Measurements from ENCODE around the gene MLLT3. TPM values are rescaled to one million over a fixed set of nuclear protein-coding genes. Genes with fewer than 3 reads are reported as not detected.

Gene MLLT3
- total RNA-seq, 1 donor from 2014 or later: 8.8 TPM

DNA sequence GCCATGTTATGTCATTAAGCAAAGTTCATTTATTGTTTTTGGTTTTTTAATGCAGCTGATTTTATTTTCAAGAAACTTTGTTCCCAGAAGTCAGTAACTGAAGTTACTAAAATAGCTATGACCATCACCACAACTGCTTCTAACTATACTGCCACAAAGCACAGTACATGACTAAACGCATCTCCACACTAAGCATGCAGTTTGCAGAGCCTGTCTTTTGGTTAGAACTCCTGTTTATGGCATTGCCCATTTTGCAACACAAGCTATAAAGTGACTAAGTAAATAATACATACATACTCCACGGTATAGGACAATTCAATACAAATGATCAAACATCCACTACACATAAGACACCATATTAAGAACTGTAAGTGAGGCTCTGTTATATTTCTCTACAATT is 109.7 kb downstream of the MLLT3 start:
- TF ChIP-seq POLR2AphosphoS5 (IDR thresholded peaks at IDR 0.05; ENCODE audit: insufficient read depth in 1 of 2, low read depth in 1 of 2): no peak
- TF ChIP-seq, protein P1, sequence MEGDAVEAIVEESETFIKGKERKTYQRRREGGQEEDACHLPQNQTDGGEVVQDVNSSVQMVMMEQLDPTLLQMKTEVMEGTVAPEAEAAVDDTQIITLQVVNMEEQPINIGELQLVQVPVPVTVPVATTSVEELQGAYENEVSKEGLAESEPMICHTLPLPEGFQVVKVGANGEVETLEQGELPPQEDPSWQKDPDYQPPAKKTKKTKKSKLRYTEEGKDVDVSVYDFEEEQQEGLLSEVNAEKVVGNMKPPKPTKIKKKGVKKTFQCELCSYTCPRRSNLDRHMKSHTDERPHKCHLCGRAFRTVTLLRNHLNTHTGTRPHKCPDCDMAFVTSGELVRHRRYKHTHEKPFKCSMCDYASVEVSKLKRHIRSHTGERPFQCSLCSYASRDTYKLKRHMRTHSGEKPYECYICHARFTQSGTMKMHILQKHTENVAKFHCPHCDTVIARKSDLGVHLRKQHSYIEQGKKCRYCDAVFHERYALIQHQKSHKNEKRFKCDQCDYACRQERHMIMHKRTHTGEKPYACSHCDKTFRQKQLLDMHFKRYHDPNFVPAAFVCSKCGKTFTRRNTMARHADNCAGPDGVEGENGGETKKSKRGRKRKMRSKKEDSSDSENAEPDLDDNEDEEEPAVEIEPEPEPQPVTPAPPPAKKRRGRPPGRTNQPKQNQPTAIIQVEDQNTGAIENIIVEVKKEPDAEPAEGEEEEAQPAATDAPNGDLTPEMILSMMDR (IDR thresholded peaks at IDR 0.05): no peak
- TF ChIP-seq POLR2A (IDR thresholded peaks at IDR 0.05): no peak
- no peak for DNase-seq (ENCODE audit: extremely low spot score in 2 of 2)
- no peaks in the 10 kb centered on the region for H3K27me3 ChIP-seq
- no peaks in the 10 kb centered on the region for H3K36me3 ChIP-seq
- no peak overlapping the region for H3K4me3 ChIP-seq
- H3K27ac ChIP-seq: no peak overlapping the region
- H3K4me1 ChIP-seq: peaks cover 34% of the 10 kb centered on the region
- intact Hi-C loops (cut with DNase I): no loop called here
- no peaks in the 10 kb centered on the region for H3K9me3 ChIP-seq

DNA sequence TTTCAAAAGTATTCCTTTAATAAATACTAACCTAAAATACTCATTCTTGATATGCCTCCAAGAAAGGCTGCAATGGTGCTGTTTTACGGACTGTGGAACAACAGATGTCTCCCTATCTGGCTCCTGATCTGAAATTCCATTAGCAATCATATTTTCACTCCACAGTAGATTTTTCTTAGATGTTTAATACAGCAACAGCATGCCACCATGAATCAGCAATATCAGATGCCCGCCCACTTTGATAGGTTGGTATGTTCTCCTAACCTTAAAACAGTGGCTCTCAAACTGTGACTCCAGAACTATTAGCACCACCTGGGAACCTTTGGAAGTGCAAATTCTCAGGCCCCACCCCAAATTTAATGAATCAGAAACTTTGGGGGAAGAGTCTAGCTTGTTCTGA is 110.2 kb downstream of the MLLT3 start:
- TF ChIP-seq POLR2A (IDR thresholded peaks at IDR 0.05): no peak
- TF ChIP-seq, protein P1 (IDR thresholded peaks at IDR 0.05): no peak
- no peak for TF ChIP-seq POLR2AphosphoS5 (IDR thresholded peaks at IDR 0.05; ENCODE audit: insufficient read depth in 1 of 2, low read depth in 1 of 2)
- peaks cover 35% of the 10 kb centered on the region for H3K4me1 ChIP-seq
- H3K4me3 ChIP-seq: no peak overlapping the region
- H3K27ac ChIP-seq: no peak overlapping the region
- intact Hi-C loops (cut with DNase I): no loop called here
- no peaks in the 10 kb centered on the region for H3K9me3 ChIP-seq
- H3K36me3 ChIP-seq: no peaks in the 10 kb centered on the region
- DNase-seq (ENCODE audit: extremely low spot score in 2 of 2): no peak
- no peaks in the 10 kb centered on the region for H3K27me3 ChIP-seq

DNA sequence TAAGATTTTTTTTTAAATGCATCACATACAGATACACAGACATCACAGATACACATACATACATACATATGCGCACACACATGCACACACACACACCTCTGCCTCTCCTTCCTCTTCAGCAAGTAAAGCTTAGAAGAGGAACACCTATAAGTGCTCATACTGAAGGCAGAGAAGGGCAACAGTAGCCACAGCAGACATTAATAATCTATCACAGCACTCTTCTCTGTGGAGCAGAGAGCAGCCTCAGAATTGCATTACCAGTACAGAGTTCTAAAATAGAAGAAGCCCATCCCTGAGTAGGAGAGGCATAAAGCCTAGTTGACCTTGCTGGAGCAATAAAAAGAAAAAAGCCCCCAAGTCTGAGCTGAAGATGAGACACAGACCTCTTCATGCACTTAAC is 110.6 kb downstream of the MLLT3 start:
- H3K27me3 ChIP-seq: no peaks in the 10 kb centered on the region
- H3K4me3 ChIP-seq: no peak overlapping the region
- H3K4me1 ChIP-seq: peaks cover 35% of the 10 kb centered on the region
- TF ChIP-seq POLR2A (IDR thresholded peaks at IDR 0.05): no peak
- TF ChIP-seq, protein P1 (IDR thresholded peaks at IDR 0.05): no peak
- no peak for TF ChIP-seq POLR2AphosphoS5 (IDR thresholded peaks at IDR 0.05; ENCODE audit: insufficient read depth in 1 of 2, low read depth in 1 of 2)
- no peak for DNase-seq (ENCODE audit: extremely low spot score in 2 of 2)
- H3K9me3 ChIP-seq: no peaks in the 10 kb centered on the region
- H3K27ac ChIP-seq: no peak overlapping the region
- intact Hi-C loops (cut with DNase I): no loop called here
- H3K36me3 ChIP-seq: no peaks in the 10 kb centered on the region

DNA sequence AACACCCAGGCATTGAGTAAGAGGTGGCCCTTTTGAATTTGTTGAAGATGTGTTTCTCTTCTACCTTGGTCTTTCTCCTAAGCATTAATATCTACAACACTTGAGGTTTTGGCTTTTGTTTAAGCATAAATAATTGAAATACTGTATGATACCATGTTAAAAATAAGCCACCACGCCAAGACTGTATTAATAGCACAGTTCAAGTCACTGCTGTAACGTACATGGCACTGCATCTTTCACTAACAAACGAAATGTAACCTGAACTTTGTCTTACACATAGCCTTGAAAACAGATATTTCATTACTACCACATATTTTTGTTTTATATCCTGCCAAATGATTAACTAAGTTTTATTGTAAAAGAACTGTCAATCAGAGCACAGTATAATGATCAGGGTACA is 112.8 kb downstream of the MLLT3 start:
- no peaks in the 10 kb centered on the region for H3K27me3 ChIP-seq
- H3K4me3 ChIP-seq: no peak overlapping the region
- no peak for DNase-seq (ENCODE audit: extremely low spot score in 2 of 2)
- intact Hi-C loops (cut with DNase I): no loop called here
- H3K4me1 ChIP-seq: peaks cover 52% of the 10 kb centered on the region
- TF ChIP-seq POLR2AphosphoS5 (IDR thresholded peaks at IDR 0.05; ENCODE audit: insufficient read depth in 1 of 2, low read depth in 1 of 2) (no peak), POLR2A (IDR thresholded peaks at IDR 0.05) (no peak)
- TF ChIP-seq, protein P1 (IDR thresholded peaks at IDR 0.05): no peak
- H3K36me3 ChIP-seq: no peaks in the 10 kb centered on the region
- no peak overlapping the region for H3K27ac ChIP-seq
- no peaks in the 10 kb centered on the region for H3K9me3 ChIP-seq

DNA sequence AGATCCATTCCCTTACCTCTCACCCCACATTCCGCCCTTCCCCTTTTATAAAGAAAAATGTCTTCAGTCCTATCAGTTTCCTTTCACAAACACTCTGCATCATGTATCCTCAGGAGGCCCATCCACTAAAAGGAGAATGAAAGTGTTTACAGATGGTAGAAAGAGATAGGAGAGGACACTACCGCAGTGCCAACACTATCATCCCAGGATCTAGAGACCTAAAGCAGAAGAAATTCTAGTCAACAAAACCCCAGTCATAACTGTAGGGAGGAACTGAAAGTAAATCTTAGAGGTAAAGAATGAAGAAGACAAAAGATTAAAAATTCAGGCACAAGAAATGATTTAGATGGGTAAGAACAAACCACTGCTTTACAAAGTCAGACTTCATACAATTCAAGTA is 114.1 kb downstream of the MLLT3 start:
- no peak for TF ChIP-seq POLR2AphosphoS5 (IDR thresholded peaks at IDR 0.05; ENCODE audit: insufficient read depth in 1 of 2, low read depth in 1 of 2)
- TF ChIP-seq POLR2A (IDR thresholded peaks at IDR 0.05): no peak
- no peaks in the 10 kb centered on the region for H3K27me3 ChIP-seq
- no peak overlapping the region for H3K4me3 ChIP-seq
- no peaks in the 10 kb centered on the region for H3K9me3 ChIP-seq
- no peaks in the 10 kb centered on the region for H3K36me3 ChIP-seq
- no peak overlapping the region for H3K27ac ChIP-seq
- H3K4me1 ChIP-seq: peaks cover 51% of the 10 kb centered on the region
- intact Hi-C loops (cut with DNase I): no loop called here
- no peak for DNase-seq (ENCODE audit: extremely low spot score in 2 of 2)

All from vagina (tissue), 2 donors.